Neuronal stem cell (in vitro differentiated cells): ENCODE results near the gene KRT86.

Experiments used
- DNase-seq: peaks from one replicate; pipeline ENCODE4 v3.0.0-alpha.2; 2013; ENCODE audit warnings: low spot score
- H2AFZ ChIP-seq: one replicate; pipeline ENCODE4 v1.6.1; 2013; ENCODE audit warnings: mild to moderate bottlenecking, low read length, inconsistent platforms
- H2AK5ac ChIP-seq: 2 replicates; pipeline ENCODE4 v1.6.1; 2013; ENCODE audit warnings: low read depth, mild to moderate bottlenecking, inconsistent platforms, low read length, moderate library complexity, mixed read lengths
- H2BK120ac ChIP-seq: 2 replicates; pipeline ENCODE4 v1.6.1; 2013; ENCODE audit warnings: low read depth, mild to moderate bottlenecking, inconsistent platforms, low read length, moderate library complexity, mixed read lengths
- H2BK12ac ChIP-seq: one replicate; pipeline ENCODE4 v1.6.1; 2013; ENCODE audit warnings: low read length, inconsistent platforms
- H2BK15ac ChIP-seq: 2 replicates; pipeline ENCODE4 v1.6.1; 2013; ENCODE audit warnings: mild to moderate bottlenecking, low read length, inconsistent platforms, mixed read lengths
- H2BK5ac ChIP-seq: one replicate; pipeline ENCODE4 v1.6.1; 2013; ENCODE audit warnings: inconsistent platforms, mild to moderate bottlenecking, low read length, moderate library complexity
- H3K14ac ChIP-seq: one replicate; pipeline ENCODE4 v1.6.1; 2013; ENCODE audit warnings: low read length, inconsistent platforms
- H3K18ac ChIP-seq: 2 replicates; pipeline ENCODE4 v1.6.1; 2013; ENCODE audit warnings: low read length, inconsistent platforms
- H3K23ac ChIP-seq: 2 replicates; pipeline ENCODE4 v1.6.1; 2013; ENCODE audit warnings: low read depth, mild to moderate bottlenecking, mixed read lengths, low read length, inconsistent platforms; ENCODE audit not compliant: poor library complexity
- H3K27ac ChIP-seq: replicated peaks from 3 replicates; pipeline ENCODE4 v1.5.1; 2013; ENCODE audit warnings: low read length, inconsistent platforms
- H3K27me3 ChIP-seq, 3 experiments: 2 replicates each; pipeline ENCODE4 v1.6.1; 2013; ENCODE audit warnings: low read length in 3 of 3, mild to moderate bottlenecking in 2 of 3, inconsistent platforms in 1 of 3, low read depth in 1 of 3, mixed read lengths in 1 of 3, moderate library complexity in 1 of 3; ENCODE audit not compliant: control insufficient read depth in 3 of 3, insufficient read depth in 3 of 3
- H3K36me3 ChIP-seq, 2 donors: replicated peaks in 1 of 2; 2 replicates each; pipeline ENCODE4 v1.6.1; 2013; ENCODE audit warnings: low read length in 2 of 2; ENCODE audit not compliant: control insufficient read depth in 2 of 2, insufficient read depth in 2 of 2
- H3K4ac ChIP-seq: 2 replicates; pipeline ENCODE4 v1.6.1; 2013; ENCODE audit warnings: inconsistent platforms, mild to moderate bottlenecking, low read length, moderate library complexity
- H3K4me1 ChIP-seq, 2 donors: 1 replicate in 1 of 2; 2 replicates in 1 of 2; pipeline ENCODE4 v1.6.1; 2013; ENCODE audit warnings: low read length in 2 of 2, low read depth in 1 of 2; ENCODE audit not compliant: control insufficient read depth in 2 of 2, insufficient read depth in 1 of 2
- H3K4me2 ChIP-seq: one replicate; pipeline ENCODE4 v1.6.1; 2013; ENCODE audit warnings: mild to moderate bottlenecking, low read length, inconsistent platforms; ENCODE audit not compliant: insufficient read depth, poor library complexity, severe bottlenecking
- H3K4me3 ChIP-seq, 2 donors: 2 replicates each; pipeline ENCODE4 v1.5.1; 2013; ENCODE audit warnings: low read length in 2 of 2, mild to moderate bottlenecking in 2 of 2, inconsistent platforms in 1 of 2, moderate library complexity in 1 of 2
- H3K79me1 ChIP-seq: one replicate; pipeline ENCODE4 v1.6.1; 2013; ENCODE audit warnings: low read depth, mild to moderate bottlenecking, inconsistent platforms, low read length, moderate library complexity
- H3K9ac ChIP-seq: one replicate; pipeline ENCODE4 v1.6.1; 2013; ENCODE audit warnings: mild to moderate bottlenecking, low read depth, low read length, inconsistent platforms; ENCODE audit not compliant: poor library complexity
- H3K9me3 ChIP-seq, 2 donors: replicated peaks in 1 of 2; 2 replicates each; pipeline versions ENCODE3 to v1.6.1; 2013; ENCODE audit warnings: low read length in 2 of 2, mild to moderate bottlenecking in 2 of 2, inconsistent platforms in 1 of 2, low read depth in 1 of 2, mixed read lengths in 1 of 2, moderate library complexity in 1 of 2; ENCODE audit not compliant: control insufficient read depth in 2 of 2, insufficient read depth in 1 of 2
- H4K8ac ChIP-seq: one replicate; pipeline ENCODE4 v1.6.1; 2013; ENCODE audit warnings: low read depth, mild to moderate bottlenecking, inconsistent platforms, low read length, moderate library complexity
- H4K91ac ChIP-seq: one replicate; pipeline ENCODE4 v1.6.1; 2013; ENCODE audit warnings: low read length, low read depth, mild to moderate bottlenecking, inconsistent platforms; ENCODE audit not compliant: poor library complexity
- WGBS, 2 donors: extraction: QIAGEN DNeasy Blood & Tissue Kit; methylation state at CpG; one replicate each; pipeline ENCODE4 v1.1.7; 2013; ENCODE audit warnings: missing lambda C conversion rate in 2 of 2, mixed read lengths in 1 of 2; ENCODE audit not compliant: insufficient read length in 2 of 2, insufficient replicate concordance in 1 of 2; ENCODE audit errors: extremely low coverage in 2 of 2; 5-methylcytosine and 5-hydroxymethylcytosine counted together

The KRT86 gene

GRCh38 chr12:52306731-52307130, 32.3 kb downstream of the KRT86 start:
- H4K91ac ChIP-seq, result no peak overlapping the region
- H3K4me3 ChIP-seq, result no peak overlapping the region
- no peaks in the 10 kb centered on the region for H3K79me1 ChIP-seq
- H4K8ac ChIP-seq, result no peak overlapping the region
- H3K27ac ChIP-seq, result no peak overlapping the region
- H3K36me3 ChIP-seq, result no peaks in the 10 kb centered on the region
- H3K9me3 ChIP-seq, result no peaks in the 10 kb centered on the region
- no peak overlapping the region for H3K4ac ChIP-seq
- no peak overlapping the region for H3K23ac ChIP-seq
- no peak overlapping the region for H2BK5ac ChIP-seq
- no peak overlapping the region for H2AFZ ChIP-seq
- no peak overlapping the region for H3K9ac ChIP-seq
- peaks cover 0 to 9% of the 10 kb centered on the region in 2 donors for H3K4me1 ChIP-seq
- H3K18ac ChIP-seq, result no peak overlapping the region
- no peak overlapping the region for H2AK5ac ChIP-seq
- H3K27me3 ChIP-seq, result peaks cover 0 to 52% (median 29%) of the 10 kb centered on the region in 3 experiments
- H3K4me2 ChIP-seq, result no peak overlapping the region
- no peak overlapping the region for H2BK120ac ChIP-seq
- H2BK12ac ChIP-seq, result no peak overlapping the region
- WGBS, 2 donors, result no CpG with 5 or more reads among the region's 2 CpGs
- no peak overlapping the region for H2BK15ac ChIP-seq
- DNase-seq, result no peak
- no peak overlapping the region for H3K14ac ChIP-seq

DNA sequence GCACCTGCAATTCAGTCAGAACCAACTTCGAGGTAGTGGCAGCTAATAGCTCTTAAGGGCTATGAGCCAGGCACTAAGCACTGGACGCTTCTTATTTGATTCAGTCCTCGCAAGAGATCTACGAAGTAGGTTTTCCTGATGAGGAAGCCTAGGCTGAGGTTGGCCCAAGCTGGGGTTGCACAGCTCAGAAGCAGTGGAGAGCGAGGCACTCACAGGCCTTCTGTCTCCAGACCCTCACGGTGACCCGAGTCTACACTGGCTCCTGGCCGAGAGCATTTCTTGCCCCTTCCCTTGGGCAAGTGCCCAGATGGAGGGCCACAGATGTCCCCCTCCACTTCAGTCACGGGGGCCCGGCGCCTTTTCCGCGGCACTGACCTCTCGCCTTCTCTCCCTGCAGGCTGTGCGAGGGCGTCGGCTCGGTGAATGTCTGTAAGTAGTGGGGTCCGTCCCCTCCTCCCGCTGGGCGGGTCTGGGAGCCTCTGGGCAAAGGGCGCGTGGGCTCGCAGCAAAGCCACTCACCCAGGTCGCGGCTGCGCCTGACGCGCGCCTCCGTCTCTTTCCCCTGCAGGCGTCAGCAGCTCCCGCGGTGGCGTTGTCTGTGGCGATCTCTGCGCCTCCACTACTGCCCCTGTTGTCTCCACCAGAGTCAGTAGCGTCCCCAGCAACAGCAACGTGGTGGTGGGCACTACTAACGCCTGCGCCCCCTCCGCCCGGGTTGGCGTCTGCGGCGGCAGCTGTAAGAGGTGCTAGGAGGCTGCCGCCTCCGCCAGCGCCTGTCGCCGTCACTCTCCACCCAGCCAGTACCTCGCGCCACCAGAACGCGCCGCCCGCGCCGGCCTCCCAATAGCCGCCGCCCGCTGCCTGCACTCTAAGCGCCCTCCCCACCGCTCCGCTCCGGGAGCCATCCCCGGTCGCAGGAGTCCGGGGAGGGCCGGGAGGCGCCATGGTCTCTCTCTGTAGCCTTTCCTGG, 33.7 kb downstream of the KRT86 start:
- peak; percentile 64 for DNase-seq
- Histone ChIP-seq H3K27me3 (peaks cover 0 to 54% (median 29%) of the 10 kb centered on the region in 3 experiments), H2BK120ac (no peak overlapping the region), H3K27ac (no peak overlapping the region), H3K4me3 (peak overlapping the region in 1 of 2 donors; percentile 80), H3K36me3 (no peaks in the 10 kb centered on the region), H2BK12ac (peak overlapping the region; percentile 2), H3K18ac (peak overlapping the region; percentile 87), H3K23ac (peak overlapping the region; percentile 8), H4K91ac (no peak overlapping the region), H3K9me3 (no peaks in the 10 kb centered on the region), H3K79me1 (no peaks in the 10 kb centered on the region), H4K8ac (no peak overlapping the region), H3K14ac (no peak overlapping the region), H2AK5ac (no peak overlapping the region), H3K4me1 (peaks cover 0 to 9% of the 10 kb centered on the region in 2 donors), H2BK5ac (no peak overlapping the region), H3K4ac (no peak overlapping the region), H3K9ac (peak overlapping the region; percentile 75), H2BK15ac (peak overlapping the region; percentile 68), H2AFZ (peak overlapping the region; percentile 86), H3K4me2 (peak overlapping the region; percentile 78)
- no CpG with 5 or more reads among the region's 71 CpGs for WGBS, 2 donors

DNA sequence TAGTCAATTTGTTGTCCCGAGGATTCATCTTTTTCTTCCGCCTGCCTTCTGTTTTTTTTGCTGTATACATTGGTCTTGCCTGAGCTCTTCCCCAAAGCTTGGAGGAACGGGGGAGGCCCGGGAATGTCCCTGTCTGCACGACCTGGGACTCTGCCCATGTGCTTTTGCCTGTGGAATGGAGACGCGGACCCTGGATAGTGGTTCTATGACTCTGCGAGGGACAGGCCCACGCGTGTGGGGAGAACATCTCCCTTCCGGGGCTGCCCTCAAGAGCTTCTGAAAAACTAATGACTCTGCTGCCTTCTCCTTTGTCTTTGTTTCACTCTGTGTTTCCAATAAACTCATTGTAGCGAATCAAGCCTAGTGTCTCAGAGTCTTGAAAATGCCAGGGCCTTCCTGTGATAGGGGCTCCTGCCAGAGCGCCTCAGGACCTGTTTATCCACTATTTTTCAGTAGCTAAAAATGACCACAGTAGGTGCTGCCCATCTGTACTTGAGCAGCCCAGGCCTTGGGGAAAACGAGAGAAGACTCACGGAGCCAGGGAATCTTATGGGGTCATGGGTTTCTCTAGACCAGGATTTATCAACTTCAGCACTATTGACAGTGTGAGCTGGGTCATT, 34.5 kb downstream of the KRT86 start:
- H3K9ac ChIP-seq, result no peak overlapping the region
- peak overlapping the region; percentile 86 for H2AFZ ChIP-seq
- H3K36me3 ChIP-seq, result no peaks in the 10 kb centered on the region
- peaks cover 0 to 9% of the 10 kb centered on the region in 2 donors for H3K4me1 ChIP-seq
- H3K4me2 ChIP-seq, result peak overlapping the region; percentile 78
- no peak overlapping the region for H2BK120ac ChIP-seq
- H4K91ac ChIP-seq, result no peak overlapping the region
- H2BK5ac ChIP-seq, result no peak overlapping the region
- H2BK12ac ChIP-seq, result no peak overlapping the region
- H3K9me3 ChIP-seq, result no peaks in the 10 kb centered on the region
- H3K27ac ChIP-seq, result no peak overlapping the region
- H3K79me1 ChIP-seq, result no peaks in the 10 kb centered on the region
- H2BK15ac ChIP-seq, result no peak overlapping the region
- H4K8ac ChIP-seq, result no peak overlapping the region
- no peak for DNase-seq
- no peak overlapping the region for H2AK5ac ChIP-seq
- no CpG with 5 or more reads among the region's 15 CpGs for WGBS, 2 donors
- H3K4me3 ChIP-seq, result peak overlapping the region in 1 of 2 donors; percentile 80
- no peak overlapping the region for H3K23ac ChIP-seq
- H3K18ac ChIP-seq, result peak overlapping the region; percentile 46
- H3K4ac ChIP-seq, result no peak overlapping the region
- peaks cover 0 to 54% (median 29%) of the 10 kb centered on the region in 3 experiments for H3K27me3 ChIP-seq
- H3K14ac ChIP-seq, result no peak overlapping the region
